Gastrocnemius medialis (tissue), 4 donors: ENCODE results near the gene RNF115.
"Not testable (repeated sequence)": the region's sequence is repeated elsewhere in the genome, so short reads cannot be mapped to it uniquely, and the experiment has no call there.

ENCODE experiments used
- CTCF ChIP-seq, 5 experiments: fragments of 450-650 bp in 3 of 5; fragments of 200-600 bp in 2 of 5; sonication (generic) in 2 of 5; IDR thresholded peaks in 4 of 5; conservative IDR thresholded peaks in 1 of 5; 1 replicate in 4 of 5; 2 replicates in 1 of 5; pipeline ENCODE4 v1.5.1; 2016 to 2019; ENCODE audit warnings: antibody characterized with exemption in 5 of 5, mild to moderate bottlenecking in 3 of 5, moderate library complexity in 3 of 5
- POLR2A ChIP-seq, 2 donors: fragments of 450-650 bp; IDR thresholded peaks; one replicate each; pipeline ENCODE4 v1.6.1; 2017; ENCODE audit warnings: antibody characterized with exemption in 2 of 2, mild to moderate bottlenecking in 2 of 2, moderate library complexity in 2 of 2

GRCh38 chr1:145765127-145765526 is 58.8 kb downstream of the RNF115 start:
- not testable (repeated sequence) for TF ChIP-seq CTCF (IDR thresholded peaks at IDR 0.05 in 4 of 5, conservative IDR thresholded peaks at IDR 0.05 in 1 of 5); POLR2A (IDR thresholded peaks at IDR 0.05)
